HL-60 (cell line): ENCODE data around the gene SEC31B.

Experiments used
- DNase-seq, 2 experiments: peaks; one replicate each; pipeline ENCODE4 v3.0.0-alpha.2; 2010 to 2020; ENCODE audit warnings: low read depth in 1 of 2, low spot score in 1 of 2
- H3K27ac ChIP-seq: fragments of 250-450 bp; sonication (Bioruptor Pico); replicated peaks from 2 replicates; pipeline ENCODE4 v1.5.1; 2020; ENCODE audit warnings: mild to moderate bottlenecking, moderate library complexity
- H3K27me3 ChIP-seq: fragments of 250-450 bp; sonication (Bioruptor Pico); 2 replicates; pipeline ENCODE4 v1.5.1; 2021; ENCODE audit warnings: mild to moderate bottlenecking, moderate library complexity; ENCODE audit not compliant: insufficient read depth, poor library complexity, severe bottlenecking
- H3K4me3 ChIP-seq: replicated peaks from 2 replicates; pipeline ENCODE4 v1.5.1; 2011; ENCODE audit warnings: mild to moderate bottlenecking, control low read depth, low read length; ENCODE audit not compliant: insufficient read depth
- GABPA ChIP-seq: IDR thresholded peaks from 2 replicates; pipeline ENCODE4 v1.6.1; 2012; ENCODE audit warnings: low read depth
- POLR2AphosphoS5 ChIP-seq: IDR thresholded peaks from 2 replicates; pipeline ENCODE4 v1.6.1; 2012; ENCODE audit warnings: low read depth
- REST ChIP-seq: IDR thresholded peaks from 2 replicates; pipeline ENCODE4 v1.6.1; 2012; ENCODE audit warnings: low read depth; ENCODE audit not compliant: insufficient replicate concordance
- SPI1 ChIP-seq: IDR thresholded peaks from 2 replicates; pipeline ENCODE4 v1.6.1; 2012; ENCODE audit warnings: low read depth, mild to moderate bottlenecking, borderline replicate concordance
- TF ChIP-seq, protein P1 (sequence below): IDR thresholded peaks from one replicate; pipeline ENCODE4 v1.5.1; 2011; ENCODE audit warnings: low read length, control low read depth, inconsistent platforms; ENCODE audit not compliant: insufficient read depth

The SEC31B gene

GRCh38 chr10:100518761-100519241 is 860 bp downstream of the SEC31B start:
- Histone ChIP-seq H3K4me3 (no peak overlapping the region), H3K27ac (peak overlapping the region; percentile 1; the same call in 1 of the 2 replicates)
- TF ChIP-seq, protein P1, sequence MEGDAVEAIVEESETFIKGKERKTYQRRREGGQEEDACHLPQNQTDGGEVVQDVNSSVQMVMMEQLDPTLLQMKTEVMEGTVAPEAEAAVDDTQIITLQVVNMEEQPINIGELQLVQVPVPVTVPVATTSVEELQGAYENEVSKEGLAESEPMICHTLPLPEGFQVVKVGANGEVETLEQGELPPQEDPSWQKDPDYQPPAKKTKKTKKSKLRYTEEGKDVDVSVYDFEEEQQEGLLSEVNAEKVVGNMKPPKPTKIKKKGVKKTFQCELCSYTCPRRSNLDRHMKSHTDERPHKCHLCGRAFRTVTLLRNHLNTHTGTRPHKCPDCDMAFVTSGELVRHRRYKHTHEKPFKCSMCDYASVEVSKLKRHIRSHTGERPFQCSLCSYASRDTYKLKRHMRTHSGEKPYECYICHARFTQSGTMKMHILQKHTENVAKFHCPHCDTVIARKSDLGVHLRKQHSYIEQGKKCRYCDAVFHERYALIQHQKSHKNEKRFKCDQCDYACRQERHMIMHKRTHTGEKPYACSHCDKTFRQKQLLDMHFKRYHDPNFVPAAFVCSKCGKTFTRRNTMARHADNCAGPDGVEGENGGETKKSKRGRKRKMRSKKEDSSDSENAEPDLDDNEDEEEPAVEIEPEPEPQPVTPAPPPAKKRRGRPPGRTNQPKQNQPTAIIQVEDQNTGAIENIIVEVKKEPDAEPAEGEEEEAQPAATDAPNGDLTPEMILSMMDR = peak; percentile 33
- TF ChIP-seq REST = no peak
- no peak for TF ChIP-seq GABPA
- no peak for TF ChIP-seq POLR2AphosphoS5
- TF ChIP-seq SPI1 = no peak

GRCh38 chr10:100516847-100517246 is 2.8 kb downstream of the SEC31B start:
- DNase-seq = no peak
- Histone ChIP-seq H3K27me3 (no peaks in the 10 kb centered on the region), H3K27ac (no peak overlapping the region), H3K4me3 (no peak overlapping the region)
- TF ChIP-seq POLR2AphosphoS5 (no peak), GABPA (no peak), SPI1 (no peak)
- TF ChIP-seq, protein P1 = no peak

More at GRCh38 chr10:100518761-100519241, 860 bp downstream of the SEC31B start:
- DNase-seq = peak in 1 of 2 experiments; percentile 68
- no peaks in the 10 kb centered on the region for H3K27me3 ChIP-seq

GRCh38 chr10:100515612-100516011 is 4.0 kb downstream of the SEC31B start:
- DNase-seq = no peak
- Histone ChIP-seq H3K4me3 (no peak overlapping the region), H3K27me3 (no peaks in the 10 kb centered on the region), H3K27ac (no peak overlapping the region)
- no peak for TF ChIP-seq SPI1
- TF ChIP-seq REST = no peak
- TF ChIP-seq, protein P1 = no peak
- TF ChIP-seq POLR2AphosphoS5 = no peak
- no peak for TF ChIP-seq GABPA
